Right lobe of liver (tissue), 4 donors: ENCODE data around the gene NCF2.
"Not testable (repeated sequence)": the region's sequence is repeated elsewhere in the genome, so short reads cannot be mapped to it uniquely, and the experiment has no call there.

Source experiments
- POLR2A ChIP-seq: fragments of 450-650 bp; IDR thresholded peaks from one replicate; pipeline ENCODE4 v1.6.1; 2017; ENCODE audit warnings: antibody characterized with exemption, mild to moderate bottlenecking
- TF ChIP-seq, protein P1 (sequence below), 4 donors: fragments of 200-600 bp in 3 of 4; fragments of 450-650 bp in 1 of 4; IDR thresholded peaks; one replicate each; pipeline versions ENCODE4 v1.5.1 to v1.8.0; 2016 to 2022; ENCODE audit warnings: antibody characterized with exemption in 4 of 4, mild to moderate bottlenecking in 2 of 4
- donor health status: DM: no; HTN: no; CAD: no.
- donor health status: DM: no; HTN: no; CAD: no.
- donor health status: DM: no; HTN: yes; CAD: no.

DNA sequence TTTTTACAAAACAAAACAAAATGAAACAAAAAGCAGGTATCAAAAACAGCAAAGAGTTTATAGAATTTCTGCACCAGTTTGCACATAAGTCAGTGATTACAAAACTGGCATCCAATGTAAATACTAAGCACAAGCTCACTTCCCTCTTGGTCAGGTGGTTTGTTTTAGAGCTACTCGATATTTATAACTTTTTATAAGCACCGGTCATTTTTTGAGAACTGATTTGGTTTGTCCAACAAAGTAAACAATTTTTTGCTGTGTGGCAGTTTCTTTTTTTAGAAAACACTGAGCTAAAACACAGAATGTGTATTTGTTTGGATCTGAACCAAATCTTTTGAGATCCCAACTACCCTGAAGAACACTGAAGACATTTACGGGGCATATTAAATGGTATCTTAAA lies 36.0 kb upstream of the NCF2 start:
- TF ChIP-seq POLR2A, result not testable (repeated sequence)
- TF ChIP-seq, protein P1, sequence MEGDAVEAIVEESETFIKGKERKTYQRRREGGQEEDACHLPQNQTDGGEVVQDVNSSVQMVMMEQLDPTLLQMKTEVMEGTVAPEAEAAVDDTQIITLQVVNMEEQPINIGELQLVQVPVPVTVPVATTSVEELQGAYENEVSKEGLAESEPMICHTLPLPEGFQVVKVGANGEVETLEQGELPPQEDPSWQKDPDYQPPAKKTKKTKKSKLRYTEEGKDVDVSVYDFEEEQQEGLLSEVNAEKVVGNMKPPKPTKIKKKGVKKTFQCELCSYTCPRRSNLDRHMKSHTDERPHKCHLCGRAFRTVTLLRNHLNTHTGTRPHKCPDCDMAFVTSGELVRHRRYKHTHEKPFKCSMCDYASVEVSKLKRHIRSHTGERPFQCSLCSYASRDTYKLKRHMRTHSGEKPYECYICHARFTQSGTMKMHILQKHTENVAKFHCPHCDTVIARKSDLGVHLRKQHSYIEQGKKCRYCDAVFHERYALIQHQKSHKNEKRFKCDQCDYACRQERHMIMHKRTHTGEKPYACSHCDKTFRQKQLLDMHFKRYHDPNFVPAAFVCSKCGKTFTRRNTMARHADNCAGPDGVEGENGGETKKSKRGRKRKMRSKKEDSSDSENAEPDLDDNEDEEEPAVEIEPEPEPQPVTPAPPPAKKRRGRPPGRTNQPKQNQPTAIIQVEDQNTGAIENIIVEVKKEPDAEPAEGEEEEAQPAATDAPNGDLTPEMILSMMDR (IDR thresholded peaks at IDR 0.05), result not testable (repeated sequence)
